Tibial nerve (tissue), 4 donors: Measurements from ENCODE around the gene YWHAG.

Experiments used
- CTCF ChIP-seq, 5 experiments: fragments of 200-600 bp in 3 of 5; fragments of 450-650 bp in 2 of 5; sonication (generic) in 3 of 5; IDR thresholded peaks; one replicate each; pipeline ENCODE4 v1.5.1; 2016 to 2019; ENCODE audit warnings: antibody characterized with exemption in 5 of 5, mild to moderate bottlenecking in 3 of 5, moderate library complexity in 2 of 5
- EP300 ChIP-seq, 2 donors: sonication (generic); formaldehyde crosslinking; IDR thresholded peaks; one replicate each; pipeline ENCODE4 v1.6.1; 2017; ENCODE audit warnings: antibody characterized with exemption in 2 of 2, mild to moderate bottlenecking in 1 of 2
- POLR2A ChIP-seq, 2 donors: fragments of 450-650 bp; IDR thresholded peaks; one replicate each; pipeline ENCODE4 v1.6.1; 2017; ENCODE audit warnings: antibody characterized with exemption in 2 of 2, mild to moderate bottlenecking in 2 of 2, moderate library complexity in 2 of 2

GRCh38 chr7:76377186-76377918, 18.6 kb upstream of the YWHAG start:
- TF ChIP-seq CTCF (IDR thresholded peaks at IDR 0.05) (no peak), POLR2A (IDR thresholded peaks at IDR 0.05) (no peak), EP300 (IDR thresholded peaks at IDR 0.05) (no peak)
